ENCODE data around the gene ASS1.
A peak's percentile ranks its signal among the peaks of the same experiment; 100 is the strongest.

Gene ASS1

GRCh38 chr9:130537346-130538050 lies 92.7 kb downstream of the ASS1 start:
- DNase-seq, result peak; percentile 13 to 73

GRCh38 chr9:130539420-130540223 lies 94.9 kb downstream of the ASS1 start:
- no peak for DNase-seq

- no peak for DNase-seq
Measured at GRCh38 chr9:130541533-130541932, 96.8 kb downstream of the ASS1 start.

GRCh38 chr9:130542038-130542437 lies 97.3 kb downstream of the ASS1 start:
- no peak for DNase-seq

- no peak for DNase-seq
Measured at GRCh38 chr9:130542457-130543228, 97.9 kb downstream of the ASS1 start.

- no peak for DNase-seq
Measured at GRCh38 chr9:130543368-130543767, 98.6 kb downstream of the ASS1 start.

GRCh38 chr9:130543859-130544258 lies 99.1 kb downstream of the ASS1 start:
- DNase-seq, result no peak

GRCh38 chr9:130544364-130544763 lies 99.6 kb downstream of the ASS1 start:
- no peak for DNase-seq

- no peak for DNase-seq
Measured at GRCh38 chr9:130548103-130548502, 103.3 kb downstream of the ASS1 start.

GRCh38 chr9:130549093-130549735 lies 104.5 kb downstream of the ASS1 start:
- DNase-seq, result no peak

Measured in inflammatory macrophage (primary cell).